Esophagus squamous epithelium (tissue), 5 donors: ENCODE results near the gene FEZ2. TPM values are rescaled to one million over a fixed set of nuclear protein-coding genes. Genes with fewer than 3 reads are reported as not detected.

Experiments
- DNase-seq: peaks from one replicate; lab custom pipeline; 2025; lab: John Stamatoyannopoulos, UW
- H3K27ac ChIP-seq, 4 donors: fragments of 200-600 bp; sonication (generic); one replicate each; pipeline ENCODE4 v1.5.1; 2016 to 2019; ENCODE audit warnings: mild to moderate bottlenecking in 1 of 4
- H3K27me3 ChIP-seq, 4 donors: fragments of 200-600 bp; sonication (generic); 1 replicate in 3 of 4; 2 replicates in 1 of 4; pipeline versions ENCODE4 v1.5.1 to v1.6.0; 2017 to 2021; ENCODE audit warnings: antibody characterized with exemption in 1 of 4
- H3K36me3 ChIP-seq, 3 donors: fragments of 200-600 bp; sonication (generic); one replicate each; pipeline ENCODE4 v1.5.1; 2016 to 2019
- H3K4me1 ChIP-seq, 3 donors: fragments of 200-600 bp; sonication (generic); one replicate each; pipeline ENCODE4 v1.5.1; 2017 to 2019
- H3K4me3 ChIP-seq, 4 donors: fragments of 200-600 bp; sonication (generic); 1 replicate in 3 of 4; 2 replicates in 1 of 4; pipeline ENCODE4 v1.5.1; 2016 to 2019; ENCODE audit warnings: mild to moderate bottlenecking in 2 of 4, moderate library complexity in 1 of 4
- H3K9me3 ChIP-seq, 3 donors: fragments of 200-600 bp; sonication (generic); one replicate each; pipeline ENCODE4 v1.5.1; 2016 to 2019
- CTCF ChIP-seq, 6 experiments: fragments of 450-650 bp in 4 of 6; fragments of 200-600 bp in 2 of 6; sonication (generic) in 2 of 6; IDR thresholded peaks; one replicate each; pipeline ENCODE4 v1.5.1; 2016 to 2019; ENCODE audit warnings: antibody characterized with exemption in 6 of 6, mild to moderate bottlenecking in 4 of 6, moderate library complexity in 4 of 6
- POLR2A ChIP-seq, 4 donors: fragments of 450-650 bp; IDR thresholded peaks; one replicate each; pipeline ENCODE4 v1.6.1; 2017; ENCODE audit warnings: antibody characterized with exemption in 4 of 4, mild to moderate bottlenecking in 4 of 4, moderate library complexity in 3 of 4
- WGBS, 2 donors: methylation state at CpG; one replicate each; pipeline ENCODE4 v1.1.5; 2018; 5-methylcytosine and 5-hydroxymethylcytosine counted together
- intact Hi-C: fragments of 100-400 bp; cut with DNase I; formaldehyde crosslinking; loops from one replicate; pipeline ENCODE4 v1.15.0; 2022
- total RNA-seq, 4 donors: library from RNA; depleted of rRNA; stranded (reverse); fragments of >200 nt; gene quantifications; one replicate each; pipeline ENCODE4 v1.1.0, GENCODE V29; 2016
- donor health status: DM: yes; HTN: yes; CAD: no.

The FEZ2 gene
- total RNA-seq, 4 donors from 2014 or later = 9.2 to 34.9 (median 26.4) TPM

DNA sequence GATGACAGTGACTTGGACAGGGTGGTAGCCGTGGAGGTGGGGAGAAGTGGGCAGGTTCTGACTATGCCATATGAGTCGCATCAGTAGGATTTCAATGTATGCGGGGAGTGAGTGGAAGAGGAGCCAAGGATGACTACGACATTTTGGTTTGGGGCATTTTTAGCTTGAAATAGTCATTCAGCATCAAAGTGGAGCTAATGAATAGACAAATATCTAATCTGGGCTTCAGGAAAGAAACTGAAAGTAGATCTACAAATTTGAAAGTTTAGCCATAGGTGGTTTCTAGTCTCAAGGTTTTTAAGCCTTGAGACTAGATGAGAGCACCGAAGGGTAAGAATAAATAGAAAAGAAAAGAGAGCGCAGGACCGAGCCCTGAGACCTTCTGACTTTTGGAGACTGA, 58.3 kb downstream of the FEZ2 start:
- Histone ChIP-seq H3K27me3 (no peaks in the 10 kb centered on the region), H3K4me1 (no peaks in the 10 kb centered on the region), H3K36me3 (peaks cover 0 to 89% (median 0%) of the 10 kb centered on the region in 3 donors), H3K4me3 (no peak overlapping the region), H3K27ac (no peak overlapping the region), H3K9me3 (no peaks in the 10 kb centered on the region)
- no peak for TF ChIP-seq POLR2A (IDR thresholded peaks at IDR 0.05)
- TF ChIP-seq CTCF (IDR thresholded peaks at IDR 0.05) = no peak
- 70 to 78% methylated on average over 7 of the region's 7 CpGs for WGBS, 2 donors
- no peak for DNase-seq
- intact Hi-C loops = no loop called here

DNA sequence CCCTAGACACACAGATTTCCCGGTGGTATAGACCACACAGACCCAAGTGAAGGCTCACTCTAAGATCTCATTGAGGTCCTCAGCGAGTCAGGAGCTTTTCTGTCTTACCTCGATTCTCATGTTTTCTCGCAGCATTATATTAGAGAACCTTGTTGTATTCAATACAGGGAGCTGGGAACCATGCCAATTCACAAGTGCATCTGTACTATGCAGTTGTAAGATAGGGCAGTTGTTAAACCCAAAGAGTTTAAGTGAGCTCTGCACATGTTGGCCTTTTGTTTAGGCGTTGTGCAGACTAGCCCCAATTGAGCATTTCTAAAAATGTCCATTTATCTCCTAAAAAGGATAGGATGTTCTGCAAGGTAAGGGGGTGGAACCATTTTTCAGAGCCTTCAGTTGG, 59.6 kb downstream of the FEZ2 start:
- Histone ChIP-seq H3K4me1 (no peaks in the 10 kb centered on the region), H3K27me3 (no peaks in the 10 kb centered on the region), H3K9me3 (no peaks in the 10 kb centered on the region), H3K36me3 (peaks cover 0 to 76% (median 0%) of the 10 kb centered on the region in 3 donors), H3K4me3 (no peak overlapping the region), H3K27ac (no peak overlapping the region)
- WGBS, 2 donors = 91 to 95% methylated on average over 5 of the region's 5 CpGs
- TF ChIP-seq CTCF (IDR thresholded peaks at IDR 0.05) (no peak), POLR2A (IDR thresholded peaks at IDR 0.05) (no peak)
- no peak for DNase-seq
- intact Hi-C loops = no loop called here

DNA sequence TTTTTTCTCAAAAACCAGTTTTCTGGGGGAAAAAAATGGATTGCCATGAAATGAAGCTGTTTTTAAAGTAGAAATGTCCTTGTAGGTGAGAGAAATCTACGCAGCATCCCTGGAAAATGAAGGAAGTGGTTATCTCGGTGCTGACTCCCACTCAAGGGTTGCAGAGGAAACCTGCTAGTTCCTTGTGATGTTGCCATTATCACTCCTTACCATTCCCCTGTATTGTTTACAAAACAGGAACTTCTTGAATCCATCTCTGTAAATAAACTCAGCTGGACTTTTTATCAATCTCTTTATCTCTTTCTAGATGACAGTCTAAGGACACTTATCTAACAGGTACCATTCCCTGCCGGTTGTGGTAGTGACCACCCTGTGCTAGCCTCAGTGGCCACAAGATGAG, 61.2 kb downstream of the FEZ2 start:
- Histone ChIP-seq H3K27me3 (no peaks in the 10 kb centered on the region), H3K9me3 (no peaks in the 10 kb centered on the region), H3K4me3 (no peak overlapping the region), H3K4me1 (no peaks in the 10 kb centered on the region), H3K36me3 (peaks cover 0 to 70% (median 0%) of the 10 kb centered on the region in 3 donors), H3K27ac (no peak overlapping the region)
- 86% methylated on average over 3 of the region's 3 CpGs for WGBS, 2 donors
- no peak for TF ChIP-seq CTCF (IDR thresholded peaks at IDR 0.05)
- TF ChIP-seq POLR2A (IDR thresholded peaks at IDR 0.05) = no peak
- no peak for DNase-seq
- intact Hi-C loops = no loop called here

DNA sequence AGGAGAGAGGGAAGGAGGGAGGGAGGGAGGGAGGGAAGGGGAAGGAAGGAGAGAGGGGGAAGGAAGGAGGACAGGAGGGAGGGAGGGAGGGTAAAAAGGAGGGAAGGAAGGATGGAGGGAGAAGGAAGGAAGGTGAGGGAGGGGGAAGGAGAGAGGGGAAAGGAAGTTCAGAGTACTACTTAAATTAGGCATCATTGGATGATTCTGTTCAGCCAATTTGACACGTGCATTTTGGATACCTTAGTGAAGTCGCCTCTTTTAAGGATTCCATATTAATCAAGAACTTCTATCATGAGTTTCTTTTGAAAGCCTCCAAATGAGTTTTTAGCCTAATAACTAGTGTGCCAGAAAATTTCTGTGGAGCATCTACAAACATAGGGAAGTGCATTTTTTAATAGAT, 62.9 kb downstream of the FEZ2 start:
- intact Hi-C loops = no loop called here
- DNase-seq = no peak
- H3K27ac ChIP-seq = no peak overlapping the region

GRCh38 chr2:36534275-36534799, 63.6 kb downstream of the FEZ2 start:
- no peak for TF ChIP-seq CTCF (IDR thresholded peaks at IDR 0.05)
- no peak for TF ChIP-seq POLR2A (IDR thresholded peaks at IDR 0.05)
- intact Hi-C loops = no loop called here
- Histone ChIP-seq H3K4me3 (no peak overlapping the region), H3K27me3 (no peaks in the 10 kb centered on the region), H3K27ac (no peak overlapping the region), H3K36me3 (peaks cover 0 to 52% (median 0%) of the 10 kb centered on the region in 3 donors), H3K4me1 (peaks cover 0 to 4% (median 0%) of the 10 kb centered on the region in 3 donors), H3K9me3 (no peaks in the 10 kb centered on the region)
- DNase-seq = no peak

More for the DNA sequence above, 62.9 kb downstream of the FEZ2 start:
- TF ChIP-seq POLR2A (IDR thresholded peaks at IDR 0.05) (no peak), CTCF (IDR thresholded peaks at IDR 0.05) (no peak)
- WGBS, 2 donors = 91 to 92% methylated on average over 2 of the region's 2 CpGs
- Histone ChIP-seq H3K36me3 (peaks cover 0 to 59% (median 0%) of the 10 kb centered on the region in 3 donors), H3K9me3 (no peaks in the 10 kb centered on the region), H3K27me3 (no peaks in the 10 kb centered on the region), H3K4me1 (peaks cover 0 to 4% (median 0%) of the 10 kb centered on the region in 3 donors), H3K4me3 (no peak overlapping the region)
